HFFc6 (cell line): ENCODE results near the gene HEPN1. TPM values are rescaled to one million over a fixed set of nuclear protein-coding genes. Genes with fewer than 3 reads are reported as not detected.
A peak's percentile ranks its signal among the peaks of the same experiment; 100 is the strongest.

Experiments
- DNase-seq: peaks from one replicate; pipeline ENCODE4 v3.0.0-alpha.2; 2018
- H3K27ac Mint-ChIP-seq: 2 replicates; pipeline ENCODE4 v1.8.0; 2020; ENCODE audit warnings: mild to moderate bottlenecking, mixed read lengths
- H3K27me3 Mint-ChIP-seq: 2 replicates; pipeline ENCODE4 v1.8.0; 2021; ENCODE audit warnings: mild to moderate bottlenecking, moderate library complexity, mixed read lengths; ENCODE audit not compliant: insufficient read depth
- H3K36me3 Mint-ChIP-seq: 2 replicates; pipeline ENCODE4 v1.8.0; 2021; ENCODE audit warnings: low read depth, mixed read lengths
- H3K4me1 Mint-ChIP-seq: 2 replicates; pipeline ENCODE4 v1.8.0; 2020; ENCODE audit warnings: low read depth, mixed read lengths
- H3K4me3 Mint-ChIP-seq: 2 replicates; pipeline ENCODE4 v1.8.0; 2020; ENCODE audit warnings: mild to moderate bottlenecking, moderate library complexity, mixed read lengths
- H3K9me3 Mint-ChIP-seq: 2 replicates; pipeline ENCODE4 v1.8.0; 2020; ENCODE audit warnings: mild to moderate bottlenecking, mixed read lengths
- total RNA-seq, 6 experiments: library from RNA; stranded (reverse); fragmentation: NEBNext Ultra II Directional; extraction: Animal tissue kit (Norgen Biotek cat#: 25700); gene quantifications; 2 replicates in 1 of 6; 3 replicates in 5 of 6; pipeline ENCODE4 v1.2.3, GENCODE V29; 2021
- TF ChIP-seq, protein P1 (sequence below): fragments of 200-600 bp; sonication (generic); IDR thresholded peaks from 2 replicates; pipeline ENCODE4 v1.5.0; 2021; ENCODE audit warnings: antibody characterized with exemption, mild to moderate bottlenecking

HEPN1 gene
- total RNA-seq, 6 experiments from 2014 or later, result not detected

DNA sequence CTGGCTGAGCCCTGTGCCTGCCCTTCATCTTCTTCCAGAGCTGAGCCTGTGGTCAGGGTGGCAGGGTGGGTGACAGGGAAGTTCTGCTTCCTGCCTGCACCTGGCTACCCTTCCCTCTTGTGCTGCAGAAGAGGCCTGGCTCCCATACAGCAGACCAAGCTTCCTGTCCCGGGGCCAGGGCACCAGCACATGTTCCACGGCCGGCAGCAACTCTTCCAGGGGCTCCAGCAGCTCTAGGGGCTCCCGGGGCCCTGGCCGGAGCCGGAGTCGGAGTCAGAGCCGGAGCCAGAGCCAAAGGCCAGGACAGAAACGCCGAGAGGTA lies 38.8 kb upstream of the HEPN1 start:
- H3K27ac Mint-ChIP-seq, result no peak overlapping the region
- no peaks in the 10 kb centered on the region for H3K9me3 Mint-ChIP-seq
- peaks cover 8% of the 10 kb centered on the region for H3K27me3 Mint-ChIP-seq
- no peak overlapping the region for H3K4me3 Mint-ChIP-seq
- DNase-seq, result no peak
- H3K4me1 Mint-ChIP-seq, result peaks cover 20% of the 10 kb centered on the region
- TF ChIP-seq, protein P1, sequence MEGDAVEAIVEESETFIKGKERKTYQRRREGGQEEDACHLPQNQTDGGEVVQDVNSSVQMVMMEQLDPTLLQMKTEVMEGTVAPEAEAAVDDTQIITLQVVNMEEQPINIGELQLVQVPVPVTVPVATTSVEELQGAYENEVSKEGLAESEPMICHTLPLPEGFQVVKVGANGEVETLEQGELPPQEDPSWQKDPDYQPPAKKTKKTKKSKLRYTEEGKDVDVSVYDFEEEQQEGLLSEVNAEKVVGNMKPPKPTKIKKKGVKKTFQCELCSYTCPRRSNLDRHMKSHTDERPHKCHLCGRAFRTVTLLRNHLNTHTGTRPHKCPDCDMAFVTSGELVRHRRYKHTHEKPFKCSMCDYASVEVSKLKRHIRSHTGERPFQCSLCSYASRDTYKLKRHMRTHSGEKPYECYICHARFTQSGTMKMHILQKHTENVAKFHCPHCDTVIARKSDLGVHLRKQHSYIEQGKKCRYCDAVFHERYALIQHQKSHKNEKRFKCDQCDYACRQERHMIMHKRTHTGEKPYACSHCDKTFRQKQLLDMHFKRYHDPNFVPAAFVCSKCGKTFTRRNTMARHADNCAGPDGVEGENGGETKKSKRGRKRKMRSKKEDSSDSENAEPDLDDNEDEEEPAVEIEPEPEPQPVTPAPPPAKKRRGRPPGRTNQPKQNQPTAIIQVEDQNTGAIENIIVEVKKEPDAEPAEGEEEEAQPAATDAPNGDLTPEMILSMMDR, result no peak
- H3K36me3 Mint-ChIP-seq, result no peaks in the 10 kb centered on the region

DNA sequence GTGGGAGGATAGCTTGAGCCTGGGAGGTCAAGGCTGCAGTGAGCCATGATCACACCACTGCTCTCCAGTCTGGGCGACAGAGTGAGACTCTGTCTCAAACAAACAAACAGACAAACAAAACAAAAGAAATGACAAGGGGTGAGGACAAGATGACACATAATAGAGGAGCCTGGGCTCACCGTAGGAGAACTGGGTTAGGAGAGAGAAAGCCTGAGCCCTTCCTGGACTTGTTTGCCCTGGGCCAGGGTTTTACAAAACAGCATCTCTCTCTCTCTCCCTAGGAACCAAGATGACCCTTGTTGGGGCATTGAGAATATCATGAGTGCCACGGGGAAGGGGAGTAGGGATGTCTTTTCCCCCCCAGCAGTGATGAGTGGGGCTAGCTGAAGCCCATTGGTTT lies 38.1 kb upstream of the HEPN1 start:
- H3K27me3 Mint-ChIP-seq, result peaks cover 8% of the 10 kb centered on the region
- DNase-seq, result no peak
- H3K4me3 Mint-ChIP-seq, result no peak overlapping the region
- no peak overlapping the region for H3K27ac Mint-ChIP-seq
- TF ChIP-seq, protein P1, result no peak
- no peaks in the 10 kb centered on the region for H3K9me3 Mint-ChIP-seq
- no peaks in the 10 kb centered on the region for H3K36me3 Mint-ChIP-seq
- H3K4me1 Mint-ChIP-seq, result peaks cover 14% of the 10 kb centered on the region

GRCh38 chr11:124882339-124883071 lies 36.5 kb upstream of the HEPN1 start:
- H3K9me3 Mint-ChIP-seq, result no peaks in the 10 kb centered on the region
- TF ChIP-seq, protein P1, result no peak
- peaks cover 6% of the 10 kb centered on the region for H3K27me3 Mint-ChIP-seq
- H3K4me1 Mint-ChIP-seq, result peaks cover 14% of the 10 kb centered on the region
- no peaks in the 10 kb centered on the region for H3K36me3 Mint-ChIP-seq
- peak overlapping the region; percentile 18; the same call in 1 of the 2 replicates for H3K27ac Mint-ChIP-seq
- H3K4me3 Mint-ChIP-seq, result no peak overlapping the region; the same call in 1 of the 2 replicates
- no peak for DNase-seq

- no peaks in the 10 kb centered on the region for H3K36me3 Mint-ChIP-seq
- no peak for DNase-seq
- H3K4me1 Mint-ChIP-seq, result peaks cover 14% of the 10 kb centered on the region
- H3K9me3 Mint-ChIP-seq, result no peaks in the 10 kb centered on the region
- no peaks in the 10 kb centered on the region; the same call in 1 of the 2 replicates for H3K27me3 Mint-ChIP-seq
- no peak overlapping the region for H3K4me3 Mint-ChIP-seq
- TF ChIP-seq, protein P1, result no peak
- no peak overlapping the region for H3K27ac Mint-ChIP-seq
Observed at GRCh38 chr11:124884340-124884739, 34.7 kb upstream of the HEPN1 start.

DNA sequence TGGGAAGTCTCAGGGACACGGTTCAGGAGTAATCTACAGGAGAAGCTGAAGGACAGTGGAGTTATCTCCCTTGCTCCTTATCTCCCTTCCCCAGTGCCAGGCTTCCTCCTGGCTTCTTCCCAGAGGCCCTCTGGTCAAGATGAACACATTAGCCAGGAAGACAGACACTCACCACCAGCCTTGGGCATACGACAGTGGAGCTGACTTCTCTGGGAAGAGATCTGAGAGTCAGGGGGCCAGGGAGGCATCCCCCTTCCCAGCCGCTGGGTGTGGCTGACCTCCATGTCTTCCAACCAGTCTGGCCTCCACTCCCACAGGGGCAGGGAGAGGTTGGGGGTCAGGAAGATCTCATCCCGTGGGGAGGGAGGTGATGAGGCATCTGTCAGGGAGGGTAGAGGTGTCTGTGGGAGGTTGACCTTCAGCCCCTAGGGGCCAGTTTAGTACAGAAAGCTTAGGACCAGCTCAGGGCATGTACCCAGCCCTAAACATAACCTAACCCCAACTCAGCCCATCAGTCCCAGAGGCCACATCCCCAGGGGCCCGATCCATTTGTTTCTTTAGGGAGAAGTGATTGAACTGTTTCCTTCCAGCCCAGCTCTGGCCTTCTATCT lies 34.1 kb upstream of the HEPN1 start:
- no peak for DNase-seq
- Mint-ChIP-seq H3K4me1 (peaks cover 14% of the 10 kb centered on the region), H3K27ac (no peak overlapping the region), H3K4me3 (no peak overlapping the region), H3K36me3 (no peaks in the 10 kb centered on the region), H3K27me3 (no peaks in the 10 kb centered on the region; the same call in 1 of the 2 replicates), H3K9me3 (no peaks in the 10 kb centered on the region)
- TF ChIP-seq, protein P1, result no peak
